PFSK-1 (cell line): ENCODE results near the gene ERICH2.

Experiments used
- FOXP2 ChIP-seq: optimal IDR thresholded peaks from 2 replicates; pipeline ENCODE3; 2011; ENCODE audit warnings: borderline replicate concordance, control low read depth, inconsistent platforms; ENCODE audit not compliant: insufficient read depth; ENCODE audit errors: extremely low read length, extremely low read depth
- POLR2AphosphoS5 ChIP-seq: IDR thresholded peaks from 2 replicates; pipeline ENCODE4 v1.6.1; 2012; ENCODE audit warnings: low read depth, mild to moderate bottlenecking, control low read depth, low read length, moderate library complexity
- REST ChIP-seq, 2 experiments: IDR thresholded peaks; 2 replicates each; pipeline versions ENCODE4 v1.6.1 to v1.8.0; 2011 to 2012; ENCODE audit warnings: low read depth in 2 of 2, low read length in 2 of 2, control low read depth in 1 of 2, inconsistent platforms in 1 of 2, mild to moderate bottlenecking in 1 of 2, moderate library complexity in 1 of 2; ENCODE audit not compliant: insufficient read depth in 1 of 2
- SIN3A ChIP-seq: IDR thresholded peaks from 2 replicates; pipeline ENCODE4 v1.6.1; 2012; ENCODE audit warnings: mild to moderate bottlenecking, low read length, moderate library complexity, borderline replicate concordance; ENCODE audit not compliant: insufficient read depth
- TAF1 ChIP-seq: IDR thresholded peaks from 2 replicates; pipeline ENCODE4 v1.6.1; 2012; ENCODE audit warnings: low read length, control low read depth, borderline replicate concordance; ENCODE audit not compliant: insufficient read depth

DNA sequence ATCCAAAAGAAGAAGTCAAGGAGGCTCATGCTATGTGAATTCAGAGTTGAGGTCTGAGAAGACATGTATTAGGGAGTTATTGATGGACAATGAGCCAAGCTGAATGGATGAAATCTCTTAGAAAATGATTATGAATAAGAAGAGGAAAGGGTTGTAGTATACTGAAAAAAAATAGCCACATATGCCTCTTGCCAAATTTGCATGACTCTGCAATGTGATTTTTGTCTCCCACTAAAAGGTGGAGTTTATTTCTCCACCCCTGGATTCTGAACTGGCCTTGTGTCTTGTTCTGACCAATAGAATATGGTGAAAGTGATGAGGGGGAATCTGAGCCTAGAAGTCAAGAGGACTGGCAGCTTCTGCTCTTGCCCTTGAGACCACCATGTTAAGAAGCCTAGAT, 8.6 kb upstream of the ERICH2 start:
- TF ChIP-seq POLR2AphosphoS5, result no peak
- TF ChIP-seq TAF1, result no peak
- TF ChIP-seq SIN3A, result no peak
- no peak for TF ChIP-seq REST (IDR thresholded peaks at IDR 0.05; ENCODE audit: insufficient read depth in 1 of 2, low read depth in 2 of 2, low read length in 2 of 2)
- no peak for TF ChIP-seq FOXP2
